Measurements from ENCODE around the gene SALL3. TPM values are rescaled to one million over a fixed set of nuclear protein-coding genes. Genes with fewer than 3 reads are reported as not detected.

The SALL3 gene
- total RNA-seq, 3 donors from 2014 or later (not counting 1 experiment from before 2014, with no cell fraction given): not detected

DNA sequence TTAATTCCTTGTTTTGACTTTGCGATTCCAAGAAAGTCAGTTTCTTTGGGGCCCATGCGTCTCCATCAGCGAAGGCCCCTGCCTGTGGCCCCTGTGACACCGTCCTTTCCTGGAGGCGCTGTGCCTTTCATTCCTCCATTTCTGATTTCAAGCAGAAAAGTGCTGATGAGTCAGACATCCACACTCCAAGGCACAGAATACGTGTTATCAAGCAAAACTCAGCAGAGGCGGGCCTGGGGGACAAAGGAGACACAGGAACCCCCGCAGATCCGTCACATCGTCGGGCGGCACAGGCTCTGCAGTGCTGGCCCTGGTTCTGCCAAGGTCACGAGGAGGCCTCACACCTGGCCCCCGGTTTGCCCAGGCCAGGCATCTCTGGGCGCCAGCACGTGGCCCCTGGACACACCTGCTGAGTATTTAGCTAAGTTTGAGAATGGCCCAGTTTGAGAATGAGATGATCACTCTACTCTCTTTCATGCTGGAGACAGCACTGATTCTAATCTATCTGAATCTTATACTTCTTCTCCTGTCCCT lies 7.2 kb upstream of the SALL3 start:
- Histone ChIP-seq H3K36me3 (ENCODE audit: control insufficient read depth, insufficient read depth, low read length) (no peaks in the 10 kb centered on the region), H3K4me3 (ENCODE audit: low read length) (no peak overlapping the region), H3K9me3 (ENCODE audit: control insufficient read depth, insufficient read depth, low read length) (no peaks in the 10 kb centered on the region), H3K4me1 (ENCODE audit: control insufficient read depth, insufficient read depth, low read length) (peaks cover 5% of the 10 kb centered on the region), H3K27ac (ENCODE audit: low read length) (no peak overlapping the region), H3K27me3 (ENCODE audit: control insufficient read depth, insufficient read depth, low read length) (peaks cover 22% of the 10 kb centered on the region)
- H3K4me3 Mint-ChIP-seq: peak overlapping the region; percentile 17
- no peak overlapping the region for H3K27ac Mint-ChIP-seq
- no peak for DNase-seq
- TF ChIP-seq, protein P1, sequence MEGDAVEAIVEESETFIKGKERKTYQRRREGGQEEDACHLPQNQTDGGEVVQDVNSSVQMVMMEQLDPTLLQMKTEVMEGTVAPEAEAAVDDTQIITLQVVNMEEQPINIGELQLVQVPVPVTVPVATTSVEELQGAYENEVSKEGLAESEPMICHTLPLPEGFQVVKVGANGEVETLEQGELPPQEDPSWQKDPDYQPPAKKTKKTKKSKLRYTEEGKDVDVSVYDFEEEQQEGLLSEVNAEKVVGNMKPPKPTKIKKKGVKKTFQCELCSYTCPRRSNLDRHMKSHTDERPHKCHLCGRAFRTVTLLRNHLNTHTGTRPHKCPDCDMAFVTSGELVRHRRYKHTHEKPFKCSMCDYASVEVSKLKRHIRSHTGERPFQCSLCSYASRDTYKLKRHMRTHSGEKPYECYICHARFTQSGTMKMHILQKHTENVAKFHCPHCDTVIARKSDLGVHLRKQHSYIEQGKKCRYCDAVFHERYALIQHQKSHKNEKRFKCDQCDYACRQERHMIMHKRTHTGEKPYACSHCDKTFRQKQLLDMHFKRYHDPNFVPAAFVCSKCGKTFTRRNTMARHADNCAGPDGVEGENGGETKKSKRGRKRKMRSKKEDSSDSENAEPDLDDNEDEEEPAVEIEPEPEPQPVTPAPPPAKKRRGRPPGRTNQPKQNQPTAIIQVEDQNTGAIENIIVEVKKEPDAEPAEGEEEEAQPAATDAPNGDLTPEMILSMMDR (IDR thresholded peaks at IDR 0.05): no peak
- H3K27me3 Mint-ChIP-seq (ENCODE audit: low read depth in 2 of 2): peaks cover 53 to 67% of the 10 kb centered on the region in 2 donors
- WGBS (ENCODE audit: insufficient coverage): 62% methylated on average over 16 of the region's 16 CpGs
- no peaks in the 10 kb centered on the region for H3K36me3 Mint-ChIP-seq
- no peaks in the 10 kb centered on the region for H3K4me1 Mint-ChIP-seq
- no peaks in the 10 kb centered on the region for H3K9me3 Mint-ChIP-seq
- no peak for ATAC-seq
- intact Hi-C loops (cut with micrococcal nuclease): no loop called here

DNA sequence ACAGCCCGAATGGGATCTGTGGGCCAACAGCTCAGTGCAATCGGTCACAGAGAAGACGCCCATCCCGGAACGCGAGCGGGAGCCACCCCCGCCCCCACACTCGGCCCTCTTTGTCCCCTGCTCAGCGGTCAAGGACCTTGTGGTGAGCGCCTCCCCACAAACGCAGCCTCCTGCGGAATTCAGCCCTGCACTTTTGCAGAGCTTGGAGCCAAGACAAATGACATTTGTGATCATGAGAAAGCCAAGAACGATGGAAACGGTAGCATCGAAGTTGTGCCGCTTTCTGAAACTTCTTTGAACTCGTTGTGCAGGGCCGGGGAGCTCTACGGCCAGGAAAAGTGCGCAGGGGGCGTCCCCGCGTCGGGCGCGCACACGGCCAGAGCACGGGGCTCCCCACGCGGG lies 6.7 kb upstream of the SALL3 start:
- DNase-seq: no peak
- Histone ChIP-seq H3K36me3 (ENCODE audit: control insufficient read depth, insufficient read depth, low read length) (no peaks in the 10 kb centered on the region), H3K4me3 (ENCODE audit: low read length) (no peak overlapping the region), H3K4me1 (ENCODE audit: control insufficient read depth, insufficient read depth, low read length) (peaks cover 5% of the 10 kb centered on the region), H3K27ac (ENCODE audit: low read length) (no peak overlapping the region), H3K27me3 (ENCODE audit: control insufficient read depth, insufficient read depth, low read length) (peaks cover 24% of the 10 kb centered on the region), H3K9me3 (ENCODE audit: control insufficient read depth, insufficient read depth, low read length) (no peaks in the 10 kb centered on the region)
- peaks cover 58 to 71% of the 10 kb centered on the region in 2 donors for H3K27me3 Mint-ChIP-seq (ENCODE audit: low read depth in 2 of 2)
- no peak for ATAC-seq
- TF ChIP-seq, protein P1 (IDR thresholded peaks at IDR 0.05): no peak
- peak overlapping the region; percentile 17 for H3K4me3 Mint-ChIP-seq
- H3K9me3 Mint-ChIP-seq: no peaks in the 10 kb centered on the region
- H3K27ac Mint-ChIP-seq: no peak overlapping the region
- no peaks in the 10 kb centered on the region for H3K4me1 Mint-ChIP-seq
- H3K36me3 Mint-ChIP-seq: no peaks in the 10 kb centered on the region
- intact Hi-C loops (cut with micrococcal nuclease): no loop called here
- WGBS (ENCODE audit: insufficient coverage): 9% methylated on average over 31 of the region's 31 CpGs

DNA sequence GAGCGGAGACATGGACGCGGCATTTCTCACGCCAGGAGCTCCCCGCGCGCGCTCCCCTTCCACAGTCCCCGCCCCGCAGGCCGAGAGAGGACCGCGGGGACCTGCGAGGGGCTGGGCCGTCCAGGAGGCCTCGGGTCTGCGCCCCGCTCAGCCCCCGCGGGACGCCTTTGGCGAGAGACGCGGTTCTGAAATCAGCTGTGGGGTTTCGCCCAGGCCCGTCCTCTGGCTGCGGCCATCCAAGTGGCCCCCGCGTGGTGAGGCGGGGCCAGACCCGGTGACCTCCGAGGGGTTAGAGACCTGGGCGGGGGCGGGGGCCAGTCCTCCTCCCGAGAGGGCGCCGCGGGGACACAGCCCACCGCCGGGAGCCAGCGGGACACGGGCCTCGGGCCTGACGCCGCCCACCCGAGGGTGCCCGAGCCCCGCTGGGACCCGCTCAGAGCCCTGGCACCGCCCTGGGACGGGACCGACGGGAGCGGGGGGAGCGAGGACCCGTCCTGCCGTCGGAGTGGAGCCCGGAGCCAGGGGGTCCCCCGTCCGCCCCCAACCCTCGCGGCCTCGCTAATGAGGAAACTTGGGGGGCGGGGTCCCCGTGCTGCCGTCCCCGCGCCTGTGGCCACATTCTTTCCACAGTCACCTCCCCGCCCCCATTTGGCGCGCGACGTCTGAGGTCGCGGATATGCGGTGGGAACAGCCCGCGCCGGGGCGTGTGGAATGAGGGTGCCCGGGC lies 6.1 kb upstream of the SALL3 start:
- Mint-ChIP-seq H3K9me3 (no peaks in the 10 kb centered on the region), H3K27me3 (ENCODE audit: low read depth in 2 of 2) (peaks cover 59 to 70% of the 10 kb centered on the region in 2 donors), H3K36me3 (no peaks in the 10 kb centered on the region), H3K4me3 (no peak overlapping the region), H3K27ac (no peak overlapping the region), H3K4me1 (no peaks in the 10 kb centered on the region)
- Histone ChIP-seq H3K4me1 (ENCODE audit: control insufficient read depth, insufficient read depth, low read length) (peaks cover 5% of the 10 kb centered on the region), H3K36me3 (ENCODE audit: control insufficient read depth, insufficient read depth, low read length) (no peaks in the 10 kb centered on the region), H3K4me3 (ENCODE audit: low read length) (no peak overlapping the region), H3K27me3 (ENCODE audit: control insufficient read depth, insufficient read depth, low read length) (peaks cover 27% of the 10 kb centered on the region), H3K9me3 (ENCODE audit: control insufficient read depth, insufficient read depth, low read length) (no peaks in the 10 kb centered on the region), H3K27ac (ENCODE audit: low read length) (no peak overlapping the region)
- TF ChIP-seq, protein P1 (IDR thresholded peaks at IDR 0.05): no peak
- intact Hi-C loops (cut with micrococcal nuclease): no loop called here
- DNase-seq: no peak
- ATAC-seq: no peak
- 9% methylated on average over 82 of the region's 82 CpGs for WGBS (ENCODE audit: insufficient coverage)
